GM12864 (cell line): Measurements from ENCODE around the gene AGRN.

Experiments used
- DNase-seq: peaks from one replicate; pipeline ENCODE4 v3.0.0-alpha.2; 2011; ENCODE audit warnings: low read depth
- H3K4me3 ChIP-seq: 2 replicates; pipeline ENCODE4 v1.5.1; 2011; ENCODE audit warnings: mild to moderate bottlenecking, low read depth, low read length, control low read depth
- CTCF ChIP-seq: IDR thresholded peaks from 2 replicates; pipeline ENCODE4 v1.5.1; 2011; ENCODE audit warnings: low read depth, mild to moderate bottlenecking, moderate library complexity, low read length, control low read depth, inconsistent platforms; ENCODE audit errors: missing control alignments

Gene AGRN

GRCh38 chr1:1033731-1034438 is 14.0 kb downstream of the AGRN start:
- no peak for DNase-seq
- TF ChIP-seq CTCF, result no peak
- H3K4me3 ChIP-seq, result peak overlapping the region; percentile 43

GRCh38 chr1:1034439-1034781 is 14.5 kb downstream of the AGRN start:
- no peak for DNase-seq
- H3K4me3 ChIP-seq, result no peak overlapping the region
- TF ChIP-seq CTCF, result no peak

GRCh38 chr1:1035291-1035943 is 15.5 kb downstream of the AGRN start:
- no peak for TF ChIP-seq CTCF
- H3K4me3 ChIP-seq, result no peak overlapping the region
- DNase-seq, result no peak

- DNase-seq, result no peak
- no peak for TF ChIP-seq CTCF
- H3K4me3 ChIP-seq, result no peak overlapping the region
These were observed 17.7 kb downstream of the AGRN start for GRCh38 chr1:1037366-1038327.

GRCh38 chr1:1038694-1039093 is 18.8 kb downstream of the AGRN start:
- DNase-seq, result peak; percentile 59
- no peak for TF ChIP-seq CTCF
- H3K4me3 ChIP-seq, result no peak overlapping the region

GRCh38 chr1:1039145-1039910 is 19.4 kb downstream of the AGRN start:
- no peak overlapping the region; the same call in 1 of the 2 replicates for H3K4me3 ChIP-seq
- no peak for TF ChIP-seq CTCF
- DNase-seq, result no peak
